ENCODE data around the gene DYNC1H1.

DNA sequence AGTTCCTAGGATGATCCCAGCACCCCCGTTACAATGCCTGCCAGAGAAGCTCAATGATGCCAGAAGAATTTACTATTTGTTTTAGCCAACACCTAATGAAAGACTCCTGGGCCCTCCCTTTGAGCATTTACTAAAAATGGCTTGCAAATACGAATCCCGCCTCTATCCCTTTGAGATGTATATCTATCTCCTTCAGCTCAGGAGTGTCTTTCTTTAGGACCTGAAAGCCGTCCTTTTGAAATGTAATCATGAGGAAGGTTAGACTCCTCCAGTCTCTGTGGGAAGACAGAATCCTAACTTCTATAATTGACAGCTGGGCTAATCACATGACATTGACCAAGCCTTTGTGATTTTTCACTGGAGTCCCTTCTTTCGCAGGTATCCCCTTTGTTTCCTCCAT, 19.2 kb upstream of the DYNC1H1 start:
- TF ChIP-seq, protein P1, sequence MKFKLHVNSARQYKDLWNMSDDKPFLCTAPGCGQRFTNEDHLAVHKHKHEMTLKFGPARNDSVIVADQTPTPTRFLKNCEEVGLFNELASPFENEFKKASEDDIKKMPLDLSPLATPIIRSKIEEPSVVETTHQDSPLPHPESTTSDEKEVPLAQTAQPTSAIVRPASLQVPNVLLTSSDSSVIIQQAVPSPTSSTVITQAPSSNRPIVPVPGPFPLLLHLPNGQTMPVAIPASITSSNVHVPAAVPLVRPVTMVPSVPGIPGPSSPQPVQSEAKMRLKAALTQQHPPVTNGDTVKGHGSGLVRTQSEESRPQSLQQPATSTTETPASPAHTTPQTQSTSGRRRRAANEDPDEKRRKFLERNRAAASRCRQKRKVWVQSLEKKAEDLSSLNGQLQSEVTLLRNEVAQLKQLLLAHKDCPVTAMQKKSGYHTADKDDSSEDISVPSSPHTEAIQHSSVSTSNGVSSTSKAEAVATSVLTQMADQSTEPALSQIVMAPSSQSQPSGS (tag by site-specific recombination; IDR thresholded peaks at IDR 0.05; ENCODE audit: low read depth) = no peak
- TF ChIP-seq ZIC2 (tag by site-specific recombination; IDR thresholded peaks at IDR 0.05) (no peak), ZNF335 (tag by site-specific recombination; conservative IDR thresholded peaks at IDR 0.05) (no peak), ZNF600 (tag by site-specific recombination; IDR thresholded peaks at IDR 0.05) (no peak), ZNF10 (tag by site-specific recombination; IDR thresholded peaks at IDR 0.05) (no peak)
- TF ChIP-seq, protein P2, sequence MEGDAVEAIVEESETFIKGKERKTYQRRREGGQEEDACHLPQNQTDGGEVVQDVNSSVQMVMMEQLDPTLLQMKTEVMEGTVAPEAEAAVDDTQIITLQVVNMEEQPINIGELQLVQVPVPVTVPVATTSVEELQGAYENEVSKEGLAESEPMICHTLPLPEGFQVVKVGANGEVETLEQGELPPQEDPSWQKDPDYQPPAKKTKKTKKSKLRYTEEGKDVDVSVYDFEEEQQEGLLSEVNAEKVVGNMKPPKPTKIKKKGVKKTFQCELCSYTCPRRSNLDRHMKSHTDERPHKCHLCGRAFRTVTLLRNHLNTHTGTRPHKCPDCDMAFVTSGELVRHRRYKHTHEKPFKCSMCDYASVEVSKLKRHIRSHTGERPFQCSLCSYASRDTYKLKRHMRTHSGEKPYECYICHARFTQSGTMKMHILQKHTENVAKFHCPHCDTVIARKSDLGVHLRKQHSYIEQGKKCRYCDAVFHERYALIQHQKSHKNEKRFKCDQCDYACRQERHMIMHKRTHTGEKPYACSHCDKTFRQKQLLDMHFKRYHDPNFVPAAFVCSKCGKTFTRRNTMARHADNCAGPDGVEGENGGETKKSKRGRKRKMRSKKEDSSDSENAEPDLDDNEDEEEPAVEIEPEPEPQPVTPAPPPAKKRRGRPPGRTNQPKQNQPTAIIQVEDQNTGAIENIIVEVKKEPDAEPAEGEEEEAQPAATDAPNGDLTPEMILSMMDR (tag by site-specific recombination; IDR thresholded peaks at IDR 0.05) = no peak
